Prostate gland (tissue), 2 donors: ENCODE results near the gene VPS45.

Source experiments
- POLR2AphosphoS5 ChIP-seq: sonication (generic); formaldehyde crosslinking; IDR thresholded peaks from one replicate; pipeline ENCODE4 v1.6.1; 2017; ENCODE audit warnings: antibody characterized with exemption
- TF ChIP-seq, protein P1 (sequence below), 4 experiments: fragments of 200-600 bp in 2 of 4; fragments of 450-650 bp in 2 of 4; sonication (generic) in 2 of 4; IDR thresholded peaks; 1 replicate in 3 of 4; 2 replicates in 1 of 4; pipeline ENCODE4 v1.5.1; 2016 to 2019; ENCODE audit warnings: antibody characterized with exemption in 4 of 4, mild to moderate bottlenecking in 2 of 4, moderate library complexity in 2 of 4

DNA sequence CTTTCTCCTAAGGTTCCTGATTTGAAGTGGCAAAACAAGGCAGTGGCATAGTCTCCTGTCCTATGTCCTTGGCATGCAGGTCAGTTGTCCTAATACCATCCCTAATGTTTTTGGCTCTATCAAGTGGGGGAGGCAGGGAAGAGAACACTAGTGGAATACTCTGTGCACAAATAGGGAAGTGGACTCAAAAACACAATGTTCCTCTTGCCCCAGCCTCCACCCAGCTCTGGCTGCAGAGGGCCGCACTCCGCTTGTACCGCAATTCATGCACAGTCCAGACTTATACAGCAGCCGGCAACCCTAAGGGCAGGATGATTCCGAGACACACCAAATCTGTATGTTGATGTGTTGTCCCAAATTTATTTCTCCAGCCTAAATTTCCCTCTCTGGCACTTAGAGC, 96.6 kb downstream of the VPS45 start:
- TF ChIP-seq, protein P1, sequence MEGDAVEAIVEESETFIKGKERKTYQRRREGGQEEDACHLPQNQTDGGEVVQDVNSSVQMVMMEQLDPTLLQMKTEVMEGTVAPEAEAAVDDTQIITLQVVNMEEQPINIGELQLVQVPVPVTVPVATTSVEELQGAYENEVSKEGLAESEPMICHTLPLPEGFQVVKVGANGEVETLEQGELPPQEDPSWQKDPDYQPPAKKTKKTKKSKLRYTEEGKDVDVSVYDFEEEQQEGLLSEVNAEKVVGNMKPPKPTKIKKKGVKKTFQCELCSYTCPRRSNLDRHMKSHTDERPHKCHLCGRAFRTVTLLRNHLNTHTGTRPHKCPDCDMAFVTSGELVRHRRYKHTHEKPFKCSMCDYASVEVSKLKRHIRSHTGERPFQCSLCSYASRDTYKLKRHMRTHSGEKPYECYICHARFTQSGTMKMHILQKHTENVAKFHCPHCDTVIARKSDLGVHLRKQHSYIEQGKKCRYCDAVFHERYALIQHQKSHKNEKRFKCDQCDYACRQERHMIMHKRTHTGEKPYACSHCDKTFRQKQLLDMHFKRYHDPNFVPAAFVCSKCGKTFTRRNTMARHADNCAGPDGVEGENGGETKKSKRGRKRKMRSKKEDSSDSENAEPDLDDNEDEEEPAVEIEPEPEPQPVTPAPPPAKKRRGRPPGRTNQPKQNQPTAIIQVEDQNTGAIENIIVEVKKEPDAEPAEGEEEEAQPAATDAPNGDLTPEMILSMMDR (IDR thresholded peaks at IDR 0.05), result no peak
- TF ChIP-seq POLR2AphosphoS5, result peak; percentile 4
